AG08396 (cell line): Measurements from ENCODE around the gene PRKN.

Source experiments
- DNase-seq: peaks from one replicate; pipeline ENCODE4 v3.0.0; 2012; ENCODE audit warnings: low spot score, mixed read lengths

The PRKN gene

GRCh38 chr6:161410736-161411135 lies 1316.8 kb downstream of the PRKN start:
- DNase-seq = no peak

DNA sequence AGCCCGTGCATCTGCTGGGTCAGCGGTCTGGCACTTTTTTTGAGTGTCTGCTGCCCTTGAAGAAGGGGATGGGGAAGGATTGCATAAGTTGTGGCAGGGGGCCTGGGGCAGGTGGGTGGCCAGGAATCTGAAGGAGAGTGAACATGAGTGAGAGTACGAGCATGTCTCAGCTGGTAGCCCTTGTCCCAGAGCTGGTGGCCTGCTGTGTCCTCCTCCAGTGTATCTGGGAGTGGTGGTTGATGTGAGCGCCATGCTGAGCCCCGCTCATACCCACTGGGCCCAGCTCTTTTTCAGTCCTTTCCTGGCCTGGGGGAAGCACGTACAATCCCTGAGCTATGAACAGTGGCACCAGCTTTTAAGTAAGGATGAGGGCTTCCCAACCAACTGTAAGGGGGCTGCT lies 1317.5 kb downstream of the PRKN start:
- DNase-seq = no peak

DNA sequence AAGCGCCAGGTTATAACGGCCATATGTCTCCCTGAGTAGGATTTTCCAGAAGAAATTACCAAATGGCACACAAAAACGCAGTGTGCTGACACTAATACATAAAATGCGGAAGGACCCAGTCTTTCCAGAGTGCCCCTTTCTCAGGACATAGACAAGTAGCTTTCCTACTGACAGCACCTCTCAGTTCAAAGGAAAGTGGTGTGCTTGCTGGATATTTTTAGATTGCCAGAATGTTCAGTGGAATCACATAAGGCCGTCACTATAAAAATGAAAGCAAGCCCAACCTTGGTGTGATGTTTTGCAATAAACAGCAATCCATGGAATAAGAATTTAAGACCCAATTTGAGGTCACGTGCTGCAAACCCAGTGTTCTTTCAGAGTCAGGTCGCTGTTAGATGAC lies 1318.2 kb downstream of the PRKN start:
- DNase-seq = no peak

DNA sequence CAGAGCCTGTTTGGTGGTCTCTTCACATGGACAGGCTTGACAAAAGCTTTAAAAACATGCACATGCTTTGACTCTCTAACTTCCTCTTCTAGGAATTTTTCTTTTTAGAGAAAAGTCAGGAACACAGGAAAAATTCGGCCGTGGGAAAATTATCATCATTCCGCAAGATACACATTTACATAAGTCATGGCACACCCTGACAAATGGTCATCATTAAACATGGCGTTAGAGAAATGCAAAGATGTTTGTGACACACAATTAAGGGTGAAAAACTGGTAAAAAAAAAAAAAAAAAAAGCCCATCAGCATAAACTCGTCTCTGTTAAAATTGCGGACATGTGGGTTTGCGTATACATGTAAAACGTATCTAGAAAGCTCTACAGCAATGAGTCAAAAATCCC lies 1319.5 kb downstream of the PRKN start:
- DNase-seq = no peak

GRCh38 chr6:161407581-161407980 lies 1320.0 kb downstream of the PRKN start:
- no peak for DNase-seq

DNA sequence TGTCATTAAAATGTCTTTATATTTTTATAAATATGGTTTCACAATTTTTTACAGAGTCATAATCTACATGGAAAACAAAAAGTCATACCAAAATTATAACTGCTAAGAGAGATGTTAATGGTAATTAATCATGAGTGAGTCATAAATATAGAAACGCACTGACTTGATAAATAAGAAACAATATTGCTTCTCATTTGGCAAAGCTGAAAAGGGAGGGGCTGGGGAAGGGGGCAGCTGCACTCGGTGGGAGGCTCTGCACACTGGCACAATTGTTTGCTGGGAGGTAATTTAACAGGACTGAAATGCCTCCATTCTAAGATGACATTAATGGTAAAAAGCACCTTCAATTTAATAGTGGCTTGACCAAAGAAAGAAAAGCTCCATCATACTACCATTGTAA lies 1320.5 kb downstream of the PRKN start:
- DNase-seq = no peak

DNA sequence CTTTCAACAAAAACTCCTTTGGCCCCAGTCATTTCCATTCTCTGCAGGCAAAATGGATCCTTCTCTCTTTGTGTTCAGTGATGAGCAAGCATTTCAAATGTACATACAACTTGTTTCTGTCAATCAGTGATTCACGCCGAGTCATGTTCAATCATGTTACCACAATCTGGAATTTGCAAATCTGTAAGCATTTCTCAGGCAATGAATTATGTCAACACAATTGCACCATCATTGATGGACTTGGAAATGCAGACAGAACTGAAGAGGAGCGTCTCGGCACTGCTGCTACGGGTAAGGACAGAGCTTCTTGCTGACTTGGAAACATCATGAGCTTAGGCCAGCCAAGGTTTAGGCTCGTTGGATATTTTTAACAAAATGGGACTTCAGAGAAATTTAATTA lies 1320.9 kb downstream of the PRKN start:
- DNase-seq = peak; percentile 44

DNA sequence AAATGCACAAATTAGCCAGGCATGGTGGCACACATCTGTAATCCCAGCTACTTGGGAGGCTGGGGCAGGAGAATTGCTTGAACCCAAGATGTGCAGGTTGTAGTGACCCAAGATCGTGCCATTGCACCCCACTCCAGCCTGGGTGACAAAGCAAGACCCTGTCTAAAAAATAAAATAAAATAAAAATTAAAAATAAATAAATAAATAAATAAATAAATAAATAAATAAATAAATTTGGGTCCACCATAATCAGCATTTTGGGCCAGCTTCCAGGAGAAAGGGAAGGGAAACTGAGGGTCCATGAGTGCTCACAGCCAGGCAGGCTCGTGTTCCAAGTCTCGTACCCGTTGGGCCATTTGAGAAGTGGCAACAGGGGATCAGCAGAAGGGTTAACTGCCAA lies 1322.1 kb downstream of the PRKN start:
- no peak for DNase-seq

- DNase-seq = no peak
Measured at GRCh38 chr6:161403717-161404116, 1323.8 kb downstream of the PRKN start.

DNA sequence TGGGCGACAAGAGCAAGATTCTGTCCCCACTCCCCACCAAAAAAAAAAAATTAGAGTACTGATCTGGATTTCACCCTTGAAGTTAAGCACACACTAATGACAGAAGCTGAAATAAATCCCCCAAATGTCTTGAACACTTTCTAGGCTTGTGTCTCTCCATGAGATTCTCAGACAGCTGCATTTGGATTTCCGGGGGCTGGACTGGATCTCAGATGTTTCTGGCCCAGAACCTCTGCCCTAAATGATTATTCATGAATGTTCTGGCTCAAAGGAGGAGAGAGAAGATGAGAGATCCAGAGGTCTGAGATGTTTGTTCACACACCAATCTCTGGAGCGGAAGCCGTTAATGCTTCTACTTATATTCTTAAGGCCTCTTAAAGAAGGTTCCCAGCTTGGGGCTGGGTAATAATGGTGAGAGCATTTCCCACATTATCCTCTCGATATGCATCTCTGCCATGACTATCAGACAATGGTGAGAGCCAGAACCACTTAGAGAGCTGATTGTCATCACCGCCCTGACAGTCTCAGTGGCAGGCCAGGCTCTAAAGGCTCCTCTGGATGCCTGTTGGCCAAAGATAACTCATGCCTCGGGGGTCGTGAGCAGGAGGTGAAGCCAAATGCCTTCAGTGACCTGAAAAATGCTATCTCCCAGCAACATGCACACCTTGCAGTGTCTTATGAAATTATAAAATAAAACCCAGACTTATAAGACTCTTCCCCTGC lies 1325.8 kb downstream of the PRKN start:
- no peak for DNase-seq

DNA sequence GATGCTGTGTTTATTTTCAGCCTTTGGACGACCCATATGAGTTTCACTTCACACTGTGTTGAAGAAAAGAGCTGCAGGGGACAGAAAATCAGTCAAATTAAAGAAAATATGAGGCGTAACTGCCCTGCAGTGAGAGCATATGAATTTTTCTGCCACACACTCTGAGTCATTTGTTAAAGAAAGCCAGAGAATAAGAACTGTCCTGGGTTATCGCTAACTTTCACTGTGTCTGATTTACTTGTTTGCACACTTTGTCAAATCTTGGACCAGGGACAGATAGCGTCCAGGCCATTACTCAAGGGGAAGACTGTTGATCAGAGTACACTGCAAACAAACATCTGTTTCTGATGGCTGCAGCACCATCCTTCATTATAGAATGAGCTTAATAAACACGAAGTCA lies 1326.9 kb downstream of the PRKN start:
- no peak for DNase-seq

DNA sequence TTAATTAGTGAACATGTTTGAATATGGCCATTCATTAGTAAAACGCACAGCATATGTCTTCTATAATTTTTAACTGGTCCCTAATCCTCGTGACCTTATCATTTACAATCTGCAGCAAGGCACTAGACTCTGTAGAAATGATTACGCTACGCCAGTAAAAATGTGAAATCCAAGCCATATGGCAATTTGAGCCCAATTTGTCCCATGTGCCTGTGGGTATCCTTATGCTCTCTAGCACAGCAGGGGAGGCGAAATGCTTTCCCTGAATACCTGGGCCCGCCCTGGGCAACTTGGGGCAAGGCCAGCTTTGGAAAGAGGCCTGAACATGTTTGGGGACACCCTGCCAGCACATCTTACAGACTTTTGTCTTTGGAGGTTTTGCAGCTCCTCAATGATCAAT lies 1331.0 kb downstream of the PRKN start:
- DNase-seq = no peak

- DNase-seq = no peak
Measured at GRCh38 chr6:161395716-161396231, 1331.8 kb downstream of the PRKN start.

DNA sequence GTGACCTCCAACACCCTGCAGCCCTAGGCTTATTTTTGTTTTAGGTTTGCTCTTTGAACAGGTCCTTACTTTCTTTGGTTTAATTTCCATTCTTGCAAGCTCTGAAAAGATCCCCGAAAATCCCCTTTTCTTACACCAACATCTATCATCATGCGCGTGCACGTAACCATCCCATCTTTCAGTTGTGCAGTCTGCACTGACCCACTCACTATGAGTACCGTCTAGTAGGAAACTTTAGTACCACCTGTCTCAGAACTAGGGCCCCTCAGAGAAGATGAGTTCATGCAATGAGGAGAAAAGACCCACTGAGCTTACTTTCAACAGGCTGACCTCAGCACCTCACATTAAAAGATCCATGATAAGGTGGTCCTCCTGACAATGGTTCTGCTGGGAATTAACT lies 1333.1 kb downstream of the PRKN start:
- DNase-seq = no peak

DNA sequence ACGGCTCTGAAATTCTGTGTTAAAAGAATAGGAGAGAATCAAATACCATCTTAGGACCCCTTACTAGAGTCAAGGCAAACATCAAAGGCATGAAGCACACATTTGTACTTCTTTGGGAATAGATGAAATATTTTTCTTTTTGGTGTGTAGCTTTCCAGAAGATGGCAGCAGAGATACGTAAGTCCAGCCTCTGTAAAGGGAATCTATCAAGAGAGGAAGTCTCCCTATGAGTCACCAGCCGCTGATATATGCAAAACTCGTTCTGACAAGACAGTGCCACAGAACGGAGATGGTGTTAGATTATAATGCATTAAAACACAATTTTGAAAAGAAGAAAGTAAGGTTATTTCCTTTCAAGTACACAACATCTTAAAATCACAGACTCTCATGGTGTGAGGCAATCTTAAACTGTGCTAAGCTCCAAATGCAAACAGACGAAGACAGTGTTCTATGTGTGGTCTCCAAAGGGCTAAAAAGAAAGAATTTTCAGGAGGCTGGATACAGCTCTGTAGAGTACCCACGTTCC lies 1333.7 kb downstream of the PRKN start:
- peak; percentile 77 for DNase-seq

DNA sequence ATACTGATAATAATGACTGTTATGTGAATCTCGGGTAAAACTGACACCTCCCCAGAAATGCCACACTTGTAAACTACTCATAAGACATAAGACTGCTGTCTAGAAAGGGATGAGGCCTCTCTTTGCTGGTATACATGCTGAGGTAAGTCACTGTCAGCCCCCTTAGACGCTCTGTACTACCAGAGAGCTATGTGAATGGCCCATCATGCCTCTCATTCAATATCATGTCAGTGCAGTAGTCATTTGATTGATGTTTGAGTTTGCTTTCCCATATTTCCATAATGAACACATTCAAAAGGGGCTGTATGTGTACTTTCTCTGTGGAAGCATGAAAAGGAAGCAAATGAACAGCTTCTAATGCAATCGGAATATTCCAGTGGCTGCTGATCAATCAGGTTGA lies 1334.3 kb downstream of the PRKN start:
- DNase-seq = no peak

DNA sequence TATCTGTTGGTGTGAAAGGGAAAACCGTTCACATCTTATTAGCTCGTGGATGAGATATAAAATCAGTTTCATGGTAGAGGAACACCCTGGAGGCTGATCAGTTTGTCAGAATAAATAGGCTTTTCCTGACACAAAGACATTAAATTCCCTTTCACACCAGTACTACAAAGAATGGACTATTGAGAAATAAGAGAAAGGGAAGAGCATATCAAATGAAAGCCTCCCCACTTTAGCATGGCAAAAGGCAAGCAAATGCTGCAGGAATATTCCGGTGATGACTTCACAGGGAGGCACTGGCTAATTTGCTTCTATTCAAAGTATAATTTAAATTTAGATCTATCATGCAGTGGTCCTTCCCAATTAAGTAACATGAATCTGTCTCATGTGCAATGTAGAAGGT lies 1337.8 kb downstream of the PRKN start:
- DNase-seq = no peak

DNA sequence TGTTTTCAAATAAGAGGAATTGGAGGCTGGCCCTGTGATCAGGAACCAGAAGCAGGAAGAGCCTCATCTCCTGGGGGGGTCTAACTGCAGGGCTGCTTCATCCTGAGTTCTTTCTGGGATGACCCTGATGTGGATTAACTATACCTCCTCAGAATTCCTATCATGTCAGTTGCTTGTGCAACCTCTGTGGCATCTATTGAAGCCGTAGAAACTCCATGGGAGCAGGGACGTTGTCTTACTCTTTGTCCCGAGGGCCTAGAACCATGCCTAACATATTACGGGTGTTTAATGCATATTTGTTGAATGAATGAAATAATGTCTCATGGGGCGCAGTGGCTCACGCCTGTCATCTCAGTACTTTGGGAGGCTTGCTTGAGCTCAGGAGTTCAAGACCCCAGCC lies 1343.6 kb downstream of the PRKN start:
- DNase-seq = no peak

DNA sequence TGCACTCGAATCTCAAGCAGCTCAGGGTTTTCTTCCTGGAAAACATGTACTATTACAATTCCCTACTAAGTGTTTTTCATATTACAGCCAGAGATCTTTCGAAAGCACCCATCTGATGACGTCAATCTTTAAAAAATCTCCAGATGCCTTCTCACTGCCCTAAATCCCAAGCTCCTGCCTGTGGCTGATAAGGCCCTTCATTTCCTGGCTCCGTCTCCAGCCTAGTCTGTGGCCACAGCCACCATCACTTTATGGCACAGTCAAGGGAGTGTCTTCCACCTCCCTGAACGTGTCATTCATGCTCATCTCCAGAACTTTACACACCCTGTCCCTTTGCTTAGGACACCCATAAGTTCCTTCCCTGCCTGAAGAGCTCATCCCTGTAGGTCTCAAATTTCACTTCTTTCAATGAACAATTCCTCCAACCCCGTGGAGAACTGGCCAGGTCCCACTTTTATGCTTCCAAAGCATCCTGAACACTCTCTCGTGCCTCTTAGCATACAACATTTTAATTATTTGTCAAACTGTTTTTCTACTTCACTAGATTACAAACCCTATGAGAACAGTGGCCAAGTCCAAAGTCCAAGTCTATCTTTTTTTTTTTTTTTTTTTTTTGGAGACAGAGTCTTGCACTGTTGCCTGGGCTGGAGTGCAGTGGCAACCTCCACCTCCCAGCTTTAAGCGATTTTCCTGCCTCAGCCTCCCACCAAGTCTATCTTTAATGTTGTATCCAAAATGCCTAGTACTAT lies 1347.6 kb downstream of the PRKN start:
- DNase-seq = no peak

GRCh38 chr6:161378115-161378514 lies 1349.5 kb downstream of the PRKN start:
- no peak for DNase-seq

DNA sequence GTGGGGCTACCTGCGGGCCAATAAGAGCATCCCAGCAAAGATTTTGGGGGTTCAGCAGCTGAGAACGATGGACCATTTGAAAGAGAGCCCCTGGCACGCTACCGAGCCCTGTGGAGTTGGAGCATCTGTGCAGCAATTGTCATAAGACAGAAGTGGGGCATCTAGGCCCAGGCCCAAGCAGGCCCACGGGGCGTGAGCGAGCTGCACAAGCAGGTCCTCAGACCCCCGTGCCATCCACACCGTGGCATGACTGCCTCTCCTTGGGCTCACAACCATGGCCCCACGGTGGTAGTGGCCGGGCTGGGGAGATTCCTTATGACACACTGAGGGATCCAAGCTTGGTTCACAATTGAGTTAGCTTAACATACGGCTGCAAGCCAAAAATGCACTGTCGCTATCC lies 1350.5 kb downstream of the PRKN start:
- no peak for DNase-seq

DNA sequence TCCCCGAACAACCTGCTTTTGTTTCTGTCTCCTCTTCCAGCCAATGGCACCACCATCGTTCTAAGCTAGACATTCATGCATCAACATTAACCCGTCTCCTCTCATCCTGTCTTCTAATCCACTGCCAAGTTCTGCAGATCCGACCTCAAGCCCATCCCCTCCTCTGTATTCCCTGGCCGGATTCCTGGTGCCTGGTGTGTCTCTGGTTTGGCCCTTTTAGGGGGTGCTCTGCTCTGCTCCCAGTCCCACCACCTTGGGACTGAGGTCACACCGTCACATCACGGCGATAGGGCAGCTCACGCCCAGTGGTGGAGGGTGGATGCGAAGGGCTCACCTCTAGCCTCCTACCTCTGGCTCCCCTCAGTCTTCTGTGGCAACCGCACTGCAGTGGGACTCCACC lies 1351.2 kb downstream of the PRKN start:
- no peak for DNase-seq
